HG03342 (cell line): Measurements from ENCODE around the gene KRTAP4-8.
"Not testable (repeated sequence)": the region's sequence is repeated elsewhere in the genome, so short reads cannot be mapped to it uniquely, and the experiment has no call there.

Experiments
- ATAC-seq: cut with Tn5 transposase; IDR thresholded peaks from one replicate; pipeline ENCODE4 v1.9.1; 2021; ENCODE audit warnings: mild to moderate bottlenecking, moderate library complexity; ENCODE audit not compliant: unreplicated experiment

Gene KRTAP4-8

DNA sequence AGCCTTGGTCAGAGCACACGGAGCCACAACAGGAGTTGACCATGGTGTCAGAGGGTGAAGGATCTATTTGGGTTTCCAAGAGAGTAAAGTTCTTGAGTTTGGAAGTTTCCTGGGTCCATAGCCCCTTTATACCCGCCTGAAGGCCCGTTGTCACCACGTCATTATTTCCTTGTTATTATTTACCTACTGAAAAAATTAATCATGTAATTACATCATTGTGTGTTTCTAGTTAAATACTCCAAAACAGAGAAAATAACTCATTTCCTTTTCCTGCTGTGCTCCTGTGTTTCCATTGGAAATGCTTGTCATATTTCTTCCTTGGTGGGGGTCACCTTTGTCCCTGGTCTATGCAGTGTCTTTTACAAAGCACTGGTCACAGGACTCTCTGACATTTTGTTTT is at the start of gene KRTAP4-8:
TSS of gene KRTAP4-8 (minus strand) at position 101 of the 400 bp plus-strand sequence. CDS start at position 43, 58 bp downstream.
- ATAC-seq: no peak

DNA sequence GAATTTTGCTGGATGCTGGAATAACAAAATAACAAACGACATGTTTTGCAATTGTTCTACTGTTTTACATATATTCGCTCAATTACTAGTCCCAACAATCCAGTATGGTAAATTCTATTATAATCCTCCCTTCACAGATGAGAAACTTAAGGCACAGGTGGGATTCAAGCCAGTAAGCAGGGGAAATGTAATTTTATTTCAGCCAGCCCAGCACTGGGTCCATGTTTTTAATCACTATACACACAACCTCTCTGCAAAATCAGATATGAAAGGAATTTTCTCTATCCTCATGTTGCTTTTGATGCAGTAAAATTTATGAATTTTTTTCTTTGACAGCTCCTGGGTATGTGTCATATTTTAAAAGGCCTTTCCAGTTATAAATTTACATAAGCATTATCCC is 47.3 kb upstream of the KRTAP4-8 start:
- no peak for ATAC-seq

DNA sequence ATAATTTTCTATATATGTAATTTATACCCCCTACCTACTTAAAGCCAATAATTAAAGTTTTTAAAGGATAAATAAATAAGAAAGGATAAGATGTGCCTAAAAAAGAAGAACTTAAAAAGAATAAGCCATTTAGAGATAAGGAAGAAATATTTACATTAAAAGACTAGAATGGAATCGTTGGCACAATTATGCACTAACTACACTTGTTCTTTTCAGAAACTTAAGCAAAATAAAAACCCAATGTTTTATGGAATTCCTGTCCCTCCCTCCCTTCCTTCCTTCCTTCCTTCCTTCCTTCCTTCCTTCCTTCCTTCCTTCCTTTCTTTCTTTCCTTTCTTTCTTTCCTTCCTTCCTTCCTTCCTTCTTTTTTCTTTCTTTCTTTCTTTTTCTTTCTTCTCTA is 46.9 kb upstream of the KRTAP4-8 start:
- ATAC-seq: no peak

DNA sequence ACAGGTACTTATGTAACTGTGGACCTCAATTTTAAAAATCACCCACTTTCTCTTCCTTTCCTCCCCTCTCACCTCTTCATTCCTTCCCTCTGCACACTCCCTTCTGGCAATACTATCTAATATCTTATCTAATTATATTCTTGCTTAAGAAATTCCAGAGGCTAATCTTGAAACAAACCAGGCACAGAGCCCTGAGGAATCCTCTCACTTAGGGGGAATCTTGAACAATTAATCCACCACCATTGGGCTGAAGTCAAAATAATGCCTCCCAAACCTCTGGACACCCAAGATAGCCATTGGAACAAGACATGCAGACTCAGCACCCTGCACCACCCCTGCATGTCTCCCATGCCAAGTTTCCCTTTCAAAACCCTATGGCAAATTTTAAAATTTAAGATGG is 43.4 kb upstream of the KRTAP4-8 start:
- ATAC-seq: no peak

DNA sequence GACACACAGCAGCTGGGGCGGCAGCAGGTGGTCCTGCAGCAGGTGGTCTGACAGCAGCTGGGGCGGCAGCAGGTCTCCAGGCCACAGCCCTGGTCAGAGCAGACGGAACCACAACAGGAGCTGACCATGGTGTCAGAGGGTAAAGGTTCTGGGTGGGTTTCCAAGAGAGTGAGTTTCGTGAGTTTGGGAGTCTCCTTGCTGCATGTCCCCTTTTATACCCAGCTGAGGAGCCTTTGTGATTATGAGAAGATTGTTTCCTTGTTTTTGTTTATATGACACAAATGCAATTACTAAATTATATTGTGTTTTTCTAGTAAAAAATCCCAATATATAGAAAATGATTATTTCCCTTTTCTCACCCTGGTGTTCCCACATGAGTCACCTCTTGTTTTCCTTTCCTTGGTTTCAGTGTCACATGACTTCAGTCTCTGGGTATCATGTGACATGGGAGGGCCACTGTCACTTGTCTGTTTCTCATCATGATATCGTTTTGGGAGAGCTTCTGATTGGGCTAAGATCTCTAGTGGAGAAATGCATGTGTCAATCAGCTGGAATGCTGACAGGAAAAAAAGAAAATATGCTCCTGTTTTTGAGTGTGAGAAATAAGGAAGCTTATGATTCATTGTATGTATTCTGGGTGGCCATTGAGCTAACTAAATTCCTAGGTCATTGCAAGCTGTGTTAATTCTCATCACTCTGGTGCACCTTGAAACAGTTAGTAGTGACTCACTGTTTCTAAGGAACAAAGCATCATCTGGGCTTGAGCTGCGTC is 42.6 kb upstream of the KRTAP4-8 start, which contains the start of gene KRTAP4-6:
TSS of gene KRTAP4-6 (minus strand) at position 185 of the 772 bp plus-strand sequence. CDS start at position 128, 57 bp downstream.
- no peak for ATAC-seq

DNA sequence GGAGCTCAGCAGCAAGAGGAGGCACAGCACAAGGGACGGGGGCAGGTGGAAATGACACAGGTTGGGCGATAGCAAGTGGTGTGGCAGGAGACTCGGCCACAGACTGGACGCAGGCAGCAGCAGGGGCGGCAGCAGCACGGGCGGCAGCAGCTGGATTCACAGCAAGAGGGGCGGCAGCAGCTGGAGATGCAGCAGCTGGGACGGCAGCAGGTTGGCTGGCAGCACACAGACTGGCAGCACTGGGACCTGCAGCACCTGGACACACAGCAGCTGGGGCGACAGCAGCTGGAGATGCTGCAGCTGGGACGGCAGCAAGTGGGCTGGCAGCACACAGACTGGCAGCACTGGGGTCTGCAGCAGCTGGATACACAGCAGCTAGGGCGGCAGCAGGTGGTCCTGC is 41.9 kb upstream of the KRTAP4-8 start:
- not testable (repeated sequence) for ATAC-seq

DNA sequence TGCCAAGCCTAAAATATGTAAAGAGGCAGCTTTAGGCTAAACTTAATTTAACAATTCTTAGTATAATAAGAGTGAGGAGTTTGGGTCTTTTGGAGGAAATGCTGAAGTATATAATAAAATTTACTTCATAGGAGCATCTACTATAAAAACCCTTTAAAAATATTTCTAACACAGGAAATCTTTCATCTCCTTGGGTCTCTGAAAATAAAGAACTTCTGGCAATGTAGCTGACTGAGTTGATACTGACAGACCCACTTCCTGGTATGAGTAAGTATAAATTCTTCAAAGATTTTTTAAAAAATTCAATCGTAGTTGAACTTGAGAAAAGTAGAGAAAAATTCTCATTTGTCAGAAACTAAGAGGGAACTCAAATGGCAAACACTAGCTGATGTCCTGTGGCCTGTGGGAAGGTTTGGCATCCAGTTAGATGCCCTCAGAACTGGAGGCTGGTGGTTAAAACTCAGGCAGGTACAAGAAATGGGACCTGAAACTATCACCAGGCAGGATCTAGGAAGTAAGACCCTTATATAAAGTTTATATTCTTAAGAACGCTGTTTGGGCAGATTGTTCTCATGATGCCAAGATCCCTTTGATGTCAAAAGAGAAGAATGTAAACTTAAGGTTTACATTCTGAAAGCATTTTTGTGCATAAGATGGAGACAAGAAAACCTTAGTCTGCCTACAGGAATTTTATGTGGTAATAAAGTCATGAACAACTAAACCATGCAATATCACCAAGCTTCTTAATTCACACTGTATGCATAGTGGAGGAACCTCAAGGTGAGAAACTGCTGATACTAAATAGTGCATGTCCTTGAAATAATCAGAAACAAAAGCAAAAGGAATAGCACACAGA is 36.2 kb upstream of the KRTAP4-8 start:
- no peak for ATAC-seq

DNA sequence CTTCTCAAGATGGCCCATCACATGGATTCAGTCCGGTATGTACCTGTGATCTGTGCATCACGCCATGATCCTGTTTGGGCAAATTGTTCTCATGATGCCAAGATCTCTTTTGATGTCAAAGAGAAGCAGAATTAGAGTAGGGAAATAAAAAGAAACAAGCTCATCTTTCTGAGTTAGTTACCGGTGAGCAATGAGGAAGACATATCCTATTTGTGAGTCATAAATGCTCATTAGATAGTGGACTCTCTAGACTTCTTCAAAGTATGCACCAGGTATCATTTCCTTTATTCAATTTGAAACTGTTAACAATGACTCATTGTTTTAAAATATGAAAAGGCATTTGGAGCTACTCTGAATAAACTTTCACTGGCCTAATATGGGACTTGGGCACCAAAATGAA is 34.0 kb upstream of the KRTAP4-8 start:
- no peak for ATAC-seq

DNA sequence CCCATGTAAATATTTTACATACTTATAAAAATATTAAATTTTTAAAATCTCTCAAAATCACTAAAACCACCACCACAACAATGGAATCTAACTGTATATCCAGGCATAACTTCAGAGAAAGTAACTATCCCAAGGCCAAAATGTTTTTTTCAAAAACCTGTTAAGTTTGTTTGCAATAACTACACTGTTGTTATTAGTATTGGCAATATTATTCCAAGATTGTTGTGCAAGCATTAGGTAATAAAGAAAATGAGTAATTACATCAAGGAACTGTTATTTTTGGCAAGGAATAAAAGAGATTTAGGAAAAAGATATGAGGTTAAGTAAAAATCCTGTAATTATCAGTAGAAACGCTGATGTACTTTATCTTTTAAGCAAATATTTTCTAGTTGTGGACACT is 29.4 kb upstream of the KRTAP4-8 start:
- no peak for ATAC-seq

DNA sequence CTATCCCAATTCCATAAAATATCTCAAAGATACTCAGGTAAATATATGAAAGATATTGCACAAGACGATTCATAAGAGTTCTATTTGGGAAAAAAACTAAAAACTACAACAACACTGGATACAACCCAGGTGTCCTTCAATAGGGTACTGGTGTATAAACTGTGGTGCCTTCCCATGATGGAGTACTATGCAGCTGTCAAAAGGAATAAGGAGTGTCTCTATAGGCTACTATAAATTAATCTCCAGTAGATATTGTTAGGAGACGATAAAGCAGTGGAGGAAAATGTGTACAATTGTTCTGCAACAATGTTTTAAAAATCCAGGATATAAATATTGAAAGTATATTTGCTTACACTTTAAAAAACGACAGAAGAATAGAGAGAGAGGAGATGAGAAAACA is 28.5 kb upstream of the KRTAP4-8 start:
- ATAC-seq: no peak

DNA sequence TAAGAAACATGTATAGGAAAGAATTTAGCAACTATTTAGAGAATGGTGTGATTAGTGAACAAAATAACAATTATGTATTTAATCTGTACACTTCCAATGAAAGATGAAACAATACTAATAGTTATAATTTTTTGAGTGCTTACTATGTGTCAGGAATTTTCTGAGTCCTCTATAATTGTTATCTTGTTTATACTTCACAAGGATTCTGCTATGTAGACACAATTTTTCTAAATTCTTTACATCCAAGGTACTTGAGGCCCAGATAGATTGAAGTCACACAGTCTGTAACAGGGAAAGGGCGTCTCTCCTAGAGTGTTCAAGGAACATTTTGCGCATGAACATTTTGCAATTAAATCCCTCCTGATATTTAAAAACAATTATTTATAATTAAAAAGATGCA is 27.1 kb upstream of the KRTAP4-8 start:
- ATAC-seq: no peak

DNA sequence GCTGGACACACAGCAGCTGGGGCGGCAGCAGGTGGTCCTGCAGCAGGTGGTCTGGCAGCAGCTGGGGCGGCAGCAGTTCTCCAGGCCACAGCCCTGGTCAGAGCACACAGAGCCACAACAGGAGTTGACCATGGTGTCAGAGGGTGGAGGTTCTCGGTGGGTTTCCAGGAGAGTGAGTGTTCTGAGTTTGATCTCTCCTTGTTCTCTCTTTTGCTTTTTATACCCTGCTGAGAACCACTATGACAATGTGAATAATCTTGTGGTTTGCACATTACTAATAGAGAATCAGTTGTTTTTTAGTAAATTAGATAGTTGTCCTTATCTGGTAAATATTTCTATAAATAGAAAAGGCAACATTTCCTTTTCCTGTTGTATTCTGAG is 26.0 kb upstream of the KRTAP4-8 start, which contains the start of gene KRTAP4-12:
TSS of gene KRTAP4-12 (minus strand) at position 192 of the 381 bp plus-strand sequence. CDS start at position 132, 60 bp downstream.
- not testable (repeated sequence) for ATAC-seq

DNA sequence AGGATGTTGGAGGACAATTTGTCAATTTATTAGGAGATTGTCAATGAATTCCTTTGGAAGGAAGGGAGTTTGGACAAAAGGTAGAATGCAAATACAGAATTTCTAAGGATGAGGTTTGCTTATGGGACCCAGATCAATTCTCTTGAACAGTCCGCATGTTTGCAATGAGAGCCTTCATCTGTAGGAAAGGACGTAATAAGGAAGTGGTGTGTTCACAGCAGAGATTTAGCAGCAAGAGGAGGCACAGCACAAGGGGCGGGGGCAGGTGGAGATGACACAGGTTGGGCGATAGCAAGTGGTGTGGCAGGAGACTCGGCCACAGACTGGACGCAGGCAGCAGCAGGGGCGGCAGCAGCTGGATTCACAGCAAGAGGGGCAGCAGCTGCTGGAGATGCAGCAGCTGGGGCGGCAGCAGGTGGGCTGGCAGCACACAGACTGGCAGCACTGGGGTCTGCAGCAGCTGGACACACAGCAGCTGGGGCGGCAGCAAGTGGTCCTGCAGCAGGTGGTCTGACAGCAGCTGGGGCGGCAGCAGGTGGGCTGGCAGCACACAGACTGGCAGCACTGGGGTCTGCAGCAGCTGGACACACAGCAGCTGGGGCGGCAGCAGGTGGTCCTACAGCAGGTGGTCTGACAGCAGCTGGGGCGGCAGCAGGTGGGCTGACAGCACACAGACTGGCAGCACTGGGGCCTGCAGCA is 25.5 kb upstream of the KRTAP4-8 start:
- not testable (repeated sequence) for ATAC-seq

DNA sequence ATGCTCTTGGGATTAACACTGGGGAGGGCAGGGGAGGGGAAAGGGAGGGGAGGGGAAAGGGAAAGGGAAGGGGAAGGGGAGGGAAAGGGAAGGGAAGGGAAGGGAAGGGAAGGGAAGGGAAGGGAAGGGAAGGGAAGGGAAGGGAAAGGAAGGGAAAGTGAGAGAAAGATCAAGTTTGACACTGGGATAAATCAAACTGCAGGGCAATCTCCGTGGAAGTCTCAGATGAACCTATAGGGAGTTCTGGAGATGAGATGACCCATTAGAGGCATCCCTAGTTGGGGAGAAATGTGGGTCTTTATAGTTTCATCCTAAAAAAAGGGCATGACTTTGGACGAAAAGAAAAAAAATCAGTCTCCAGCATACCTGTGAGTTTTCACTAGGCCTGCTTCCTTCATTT is 23.8 kb upstream of the KRTAP4-8 start:
- no peak for ATAC-seq

DNA sequence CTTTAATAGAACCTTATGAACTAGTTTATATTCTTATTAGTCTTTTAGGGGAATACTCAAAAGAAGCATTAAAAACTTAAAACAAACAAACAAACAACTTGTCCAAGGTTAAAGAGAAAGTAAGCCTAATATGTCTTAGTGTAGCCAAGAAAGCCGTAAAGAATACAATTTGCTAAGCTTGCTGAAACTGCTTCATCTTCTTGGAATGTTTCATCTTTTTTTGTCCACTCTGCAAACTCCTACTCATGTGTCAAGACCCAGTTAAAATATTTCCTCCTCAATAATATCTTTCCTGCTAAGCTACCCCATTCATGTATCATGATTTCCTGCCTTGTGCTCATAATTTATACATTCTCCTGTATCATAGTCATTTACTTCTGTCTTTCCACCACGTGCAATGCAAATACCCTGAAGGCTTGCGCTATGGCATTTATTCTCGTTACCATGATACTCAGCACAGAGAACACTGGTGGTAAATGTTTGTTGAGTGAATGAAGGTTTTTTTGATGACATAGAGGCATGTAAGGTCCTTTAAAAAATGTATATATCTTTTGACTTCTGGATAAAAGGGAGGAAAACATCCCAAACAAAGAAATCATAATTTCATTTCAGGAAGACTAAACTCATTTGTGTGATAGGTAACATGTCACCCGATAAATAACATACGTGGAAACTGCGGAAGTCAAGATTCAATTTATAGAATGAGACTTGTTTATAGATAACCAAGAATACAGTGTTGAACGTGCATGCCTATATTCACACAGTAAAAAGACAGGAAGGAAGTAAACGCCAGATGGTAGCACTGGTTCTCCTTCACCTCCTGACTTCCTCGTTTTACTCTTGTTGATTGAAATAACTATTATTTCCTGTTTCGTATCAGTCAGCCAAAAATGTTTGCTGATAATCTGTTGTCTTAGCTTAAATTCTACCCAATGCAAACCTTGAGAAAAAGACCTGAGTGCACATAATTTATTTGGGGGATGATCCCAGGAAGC is 22.1 kb upstream of the KRTAP4-8 start:
- ATAC-seq: not testable (repeated sequence)

DNA sequence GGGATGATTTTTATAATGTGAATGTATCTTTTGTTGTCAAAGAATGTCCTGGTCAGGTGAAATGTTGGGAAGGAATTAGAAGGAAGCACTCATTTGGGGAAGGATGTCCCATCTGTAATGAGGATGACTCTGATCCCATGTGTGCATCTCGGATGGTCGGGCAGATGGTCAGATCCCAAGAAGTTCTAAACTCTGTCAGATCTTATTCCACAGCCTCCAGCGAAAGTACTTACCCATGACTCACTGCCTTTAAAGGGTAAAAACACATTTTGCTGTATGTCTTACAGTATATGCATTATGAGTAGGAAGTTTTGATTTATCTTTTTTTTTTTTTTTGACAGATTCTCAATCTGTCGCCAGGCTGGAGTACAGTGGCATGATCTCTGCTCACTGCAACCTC is 20.8 kb upstream of the KRTAP4-8 start:
- ATAC-seq: no peak

DNA sequence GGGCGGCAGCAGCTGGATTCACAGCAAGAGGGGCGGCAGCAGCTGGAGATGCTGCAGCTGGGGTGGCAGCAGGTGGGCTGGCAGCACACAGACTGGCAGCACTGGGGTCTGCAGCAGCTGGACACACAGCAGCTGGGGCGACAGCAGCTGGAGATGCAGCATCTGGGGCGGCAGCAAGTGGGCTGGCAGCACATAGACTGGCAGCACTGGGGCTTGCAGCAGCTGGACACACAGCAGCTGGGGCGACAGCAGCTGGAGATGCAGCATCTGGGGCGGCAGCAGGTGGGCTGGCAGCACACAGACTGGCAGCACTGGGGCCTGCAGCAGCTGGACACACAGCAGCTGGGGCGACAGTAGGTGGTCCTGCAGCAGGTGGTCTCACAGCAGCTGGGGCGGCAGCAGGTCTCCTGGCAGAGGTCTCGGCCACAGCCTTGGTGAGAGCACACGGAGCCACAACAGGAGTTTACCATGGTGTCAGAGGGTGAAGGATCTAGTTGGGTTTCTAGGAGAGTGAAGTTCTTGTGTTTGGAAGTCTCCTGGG is 20.0 kb upstream of the KRTAP4-8 start, which contains the start of gene KRTAP4-11:
TSS of gene KRTAP4-11 (minus strand) at position 528 of the 541 bp plus-strand sequence. CDS start at position 470, 58 bp downstream.
- ATAC-seq: not testable (repeated sequence)

DNA sequence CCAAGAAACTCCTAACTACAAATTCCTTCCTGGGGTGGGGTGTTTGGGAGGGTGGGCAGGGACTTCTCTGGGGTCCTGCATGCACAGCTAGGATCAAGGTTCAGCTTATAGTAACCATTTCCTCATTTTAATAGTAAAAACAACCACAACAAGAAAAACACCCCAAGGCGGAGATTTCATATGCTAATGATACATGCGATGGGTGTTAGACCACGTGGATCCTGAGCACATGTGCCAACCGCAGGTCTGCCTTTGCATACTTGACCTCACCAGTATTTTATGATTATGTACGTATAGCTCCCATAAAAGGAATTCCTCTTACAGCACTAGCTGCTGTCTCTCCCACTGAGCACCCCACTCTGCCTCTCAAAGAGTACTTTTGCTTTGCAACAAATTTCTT is 18.4 kb upstream of the KRTAP4-8 start:
- no peak for ATAC-seq

DNA sequence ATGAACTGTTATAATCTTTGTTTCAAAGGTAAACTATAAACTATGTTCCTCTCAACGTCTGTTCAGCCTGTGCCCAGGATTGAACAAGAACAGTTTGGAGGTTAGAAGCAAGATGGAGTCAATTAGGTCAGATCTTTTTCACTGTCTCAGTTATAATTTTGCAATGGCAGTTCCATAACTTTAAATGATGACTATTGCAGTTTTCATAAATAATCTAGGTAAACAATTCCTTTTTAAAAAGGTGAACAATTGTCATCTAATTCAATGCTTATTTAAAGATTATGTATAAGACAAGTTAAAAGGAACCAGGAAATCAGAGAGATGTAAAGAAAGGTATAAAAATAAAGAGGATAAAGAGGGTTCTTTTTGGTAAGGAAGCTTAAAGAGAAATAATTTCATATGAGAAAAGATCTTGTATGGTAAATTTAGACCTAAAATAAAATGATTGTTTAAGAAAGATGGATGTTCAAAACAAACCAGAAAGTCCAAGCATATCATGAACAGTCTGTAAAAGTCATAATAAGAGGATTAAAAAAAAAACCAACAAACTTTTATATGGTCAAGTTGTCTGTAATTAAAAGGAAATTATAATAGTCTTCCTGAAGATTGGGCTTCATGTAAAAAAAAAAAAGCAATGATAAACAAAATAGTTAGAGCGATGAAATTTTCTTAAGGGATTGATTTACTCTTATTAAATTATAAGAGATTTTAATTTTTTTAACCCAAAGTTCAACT is 13.4 kb upstream of the KRTAP4-8 start:
- no peak for ATAC-seq
